ENCODE results near the gene ZDHHC22.

The ZDHHC22 gene

GRCh38 chr14:77125823-77126325, 15.7 kb downstream of the ZDHHC22 start:
- DNase-seq = no peak

- DNase-seq = no peak
Observed at GRCh38 chr14:77125281-77125801, 16.2 kb downstream of the ZDHHC22 start.

- DNase-seq = peak; percentile 63
Observed at GRCh38 chr14:77124345-77125280, 17.0 kb downstream of the ZDHHC22 start.

- DNase-seq = no peak
Observed at GRCh38 chr14:77123381-77124325, 17.9 kb downstream of the ZDHHC22 start.

- no peak for DNase-seq
Observed at GRCh38 chr14:77122526-77123125, 19.0 kb downstream of the ZDHHC22 start.

- DNase-seq = no peak
Observed at GRCh38 chr14:77120771-77121743, 20.5 kb downstream of the ZDHHC22 start.

- DNase-seq = no peak
Observed at GRCh38 chr14:77119851-77120250, 21.7 kb downstream of the ZDHHC22 start.

GRCh38 chr14:77116172-77116817, 25.3 kb downstream of the ZDHHC22 start:
- DNase-seq = peak; percentile 10

GRCh38 chr14:77114609-77115008, 27.0 kb downstream of the ZDHHC22 start:
- peak; percentile 25 for DNase-seq

- DNase-seq = peak; percentile 0
Observed at GRCh38 chr14:77113644-77114043, 27.9 kb downstream of the ZDHHC22 start.

GRCh38 chr14:77111021-77111420, 30.6 kb downstream of the ZDHHC22 start:
- DNase-seq = no peak

GRCh38 chr14:77110286-77110685, 31.3 kb downstream of the ZDHHC22 start:
- DNase-seq = no peak

GRCh38 chr14:77109656-77110055, 31.9 kb downstream of the ZDHHC22 start:
- DNase-seq = no peak

- no peak for DNase-seq
Observed at GRCh38 chr14:77108753-77109152, 32.8 kb downstream of the ZDHHC22 start.

GRCh38 chr14:77107228-77107627, 34.4 kb downstream of the ZDHHC22 start:
- no peak for DNase-seq

GRCh38 chr14:77106666-77107065, 34.9 kb downstream of the ZDHHC22 start:
- no peak for DNase-seq

- no peak for DNase-seq
Observed at GRCh38 chr14:77105145-77105939, 36.2 kb downstream of the ZDHHC22 start.

GRCh38 chr14:77104393-77104792, 37.2 kb downstream of the ZDHHC22 start:
- no peak for DNase-seq

- DNase-seq = no peak
Observed at GRCh38 chr14:77103951-77104350, 37.6 kb downstream of the ZDHHC22 start.

- no peak for DNase-seq
Observed at GRCh38 chr14:77103475-77103874, 38.1 kb downstream of the ZDHHC22 start.

Measured in right forelimb (tissue), 1 donor.